Mucosa of gallbladder (tissue), 1 donor: Measurements from ENCODE around the gene MAP3K19. TPM values are rescaled to one million over a fixed set of nuclear protein-coding genes. Genes with fewer than 3 reads are reported as not detected.
"Not testable (repeated sequence)": the region's sequence is repeated elsewhere in the genome, so short reads cannot be mapped to it uniquely, and the experiment has no call there.

Experiments
- DNase-seq: peaks from one replicate; pipeline ENCODE4 v3.0.0-alpha.2; 2020; ENCODE audit warnings: low spot score
- total RNA-seq: library from RNA; stranded (reverse); gene quantifications from one replicate; pipeline ENCODE4 v1.2.1, GENCODE V29; 2021
- donor health status: DM: no; HTN: no; CAD: no.

The MAP3K19 gene
- total RNA-seq, 1 donor from 2014 or later = not detected

DNA sequence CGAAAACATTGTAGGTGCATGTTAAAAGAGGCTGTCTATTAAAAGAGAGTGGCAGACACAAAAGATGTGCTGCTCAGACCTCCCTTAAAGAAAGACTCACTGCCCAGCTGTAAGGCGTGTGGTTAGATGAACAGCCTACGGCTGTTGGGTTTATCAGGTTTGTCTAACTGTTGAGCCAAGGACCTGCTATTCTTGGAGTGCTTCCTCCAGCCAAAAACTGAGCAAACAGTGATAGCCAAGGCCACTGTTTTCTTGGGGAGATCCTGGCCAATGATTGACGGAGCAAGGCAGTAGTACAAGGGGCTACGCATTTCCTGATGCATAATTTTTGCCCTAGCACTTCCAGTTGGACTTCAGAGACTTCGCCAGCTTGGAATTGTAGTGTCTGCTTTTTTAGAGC, 3.4 kb upstream of the MAP3K19 start:
- peak; percentile 42 for DNase-seq

GRCh38 chr2:135050132-135050531, 2.9 kb upstream of the MAP3K19 start:
- DNase-seq = no peak

- DNase-seq = no peak
Observed at GRCh38 chr2:135048122-135048521, 875 bp upstream of the MAP3K19 start.

DNA sequence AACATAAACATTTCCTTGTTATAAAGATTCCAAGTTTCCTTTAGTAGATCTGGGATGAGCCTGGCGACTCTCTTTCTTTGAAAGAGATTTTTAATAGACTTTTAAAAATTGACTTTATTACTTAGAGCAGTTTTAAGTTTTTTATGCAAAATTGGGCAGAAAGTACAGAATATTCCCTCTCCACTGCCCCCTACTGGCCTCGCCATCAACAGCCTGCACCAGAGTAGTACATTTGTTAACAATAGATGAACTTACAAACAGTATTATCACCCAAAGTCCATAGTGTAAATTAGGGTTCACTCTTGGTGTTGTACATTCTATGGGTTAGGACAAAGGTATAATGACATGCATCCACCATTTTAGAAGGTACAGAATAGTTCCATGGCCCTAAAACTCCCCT, 3.9 kb downstream of the MAP3K19 start:
- DNase-seq = no peak

DNA sequence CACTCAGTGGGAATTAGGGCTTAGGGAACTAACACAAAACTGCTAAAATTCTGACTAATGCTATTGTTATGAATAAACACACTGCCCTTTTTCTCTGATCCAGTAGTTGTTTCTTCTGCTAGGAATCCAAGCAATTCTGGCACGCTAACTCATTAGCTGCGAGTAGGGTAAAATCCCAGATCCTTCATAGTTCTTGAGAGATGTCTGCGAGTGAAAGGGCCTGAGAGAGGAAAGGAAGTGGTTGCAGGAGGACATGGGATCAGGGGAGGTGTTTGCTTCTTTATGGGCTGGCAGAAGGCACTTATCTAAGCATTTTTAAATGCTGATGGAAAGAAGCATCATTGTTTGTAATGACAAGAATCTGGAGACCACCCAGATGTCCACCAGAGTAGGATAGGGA, 9.4 kb downstream of the MAP3K19 start:
- DNase-seq = no peak

DNA sequence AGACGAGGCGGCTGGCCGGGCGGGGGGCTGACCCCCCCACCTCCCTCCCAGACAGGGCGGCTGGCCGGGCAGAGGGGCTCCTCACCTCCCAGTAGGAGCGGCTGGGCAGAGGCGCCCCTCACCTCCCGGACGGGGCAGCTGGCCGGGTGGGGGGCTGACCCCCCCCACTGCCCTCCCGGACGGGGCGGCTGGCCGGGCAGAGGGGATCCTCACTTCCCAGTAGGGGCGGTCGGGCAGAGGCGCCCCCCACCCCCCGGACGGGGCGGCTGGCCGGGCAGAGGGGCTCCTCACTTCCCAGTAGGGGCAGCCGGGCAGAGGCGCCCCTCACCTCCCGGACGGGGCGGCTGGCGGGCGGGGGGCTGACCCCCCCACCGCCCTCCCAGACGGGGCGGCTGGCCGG, 14.0 kb downstream of the MAP3K19 start:
- DNase-seq = not testable (repeated sequence)

DNA sequence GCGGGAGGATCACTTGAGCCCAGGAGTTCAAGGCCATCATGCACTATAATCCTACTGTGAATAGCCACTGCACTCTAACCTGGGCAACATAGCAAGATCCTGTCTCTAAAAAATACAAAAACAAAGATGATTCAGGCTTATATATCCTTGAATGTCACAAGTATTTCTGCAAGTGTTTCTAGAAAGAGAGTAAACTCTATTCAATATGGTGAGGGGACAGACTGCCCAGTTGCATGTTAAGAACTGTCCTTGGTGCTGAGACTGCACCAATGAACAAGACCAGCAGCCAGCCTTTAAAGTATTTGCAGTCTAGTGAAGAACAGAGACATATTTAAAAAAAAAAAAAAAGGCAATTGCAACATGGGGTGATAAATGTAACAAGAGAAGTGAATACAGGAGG, 16.4 kb downstream of the MAP3K19 start:
- DNase-seq = no peak

DNA sequence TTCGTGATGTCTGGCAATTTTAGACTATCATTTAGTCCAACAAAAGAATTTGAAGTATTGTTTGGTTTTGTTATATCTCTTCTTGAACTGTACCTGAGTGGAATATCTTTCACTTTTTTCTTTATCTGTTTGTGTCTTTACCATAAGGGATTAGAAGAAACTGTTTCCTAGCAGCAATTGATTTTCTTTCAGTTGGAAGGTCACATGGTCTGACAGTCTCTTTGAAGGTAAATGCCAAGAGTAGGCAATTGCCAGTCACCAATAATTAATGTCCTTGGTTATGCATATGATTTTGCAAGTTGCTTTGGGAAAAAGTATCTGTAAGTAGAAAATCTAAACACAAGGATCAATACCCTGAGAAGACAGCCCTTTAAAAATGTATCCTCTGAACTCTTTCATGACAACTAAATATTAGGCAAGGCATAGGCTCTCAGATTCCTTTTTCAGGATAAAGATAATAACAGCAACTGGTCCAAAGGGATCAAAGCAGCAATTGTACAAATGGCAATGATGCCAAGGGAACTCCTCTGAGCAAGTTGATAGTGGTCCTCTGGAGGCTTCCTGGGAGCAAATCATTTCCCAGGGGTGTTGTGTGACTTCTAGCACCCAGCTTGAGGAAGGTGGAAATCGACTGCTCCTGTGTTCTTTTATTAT, 17.6 kb downstream of the MAP3K19 start:
- DNase-seq = no peak

DNA sequence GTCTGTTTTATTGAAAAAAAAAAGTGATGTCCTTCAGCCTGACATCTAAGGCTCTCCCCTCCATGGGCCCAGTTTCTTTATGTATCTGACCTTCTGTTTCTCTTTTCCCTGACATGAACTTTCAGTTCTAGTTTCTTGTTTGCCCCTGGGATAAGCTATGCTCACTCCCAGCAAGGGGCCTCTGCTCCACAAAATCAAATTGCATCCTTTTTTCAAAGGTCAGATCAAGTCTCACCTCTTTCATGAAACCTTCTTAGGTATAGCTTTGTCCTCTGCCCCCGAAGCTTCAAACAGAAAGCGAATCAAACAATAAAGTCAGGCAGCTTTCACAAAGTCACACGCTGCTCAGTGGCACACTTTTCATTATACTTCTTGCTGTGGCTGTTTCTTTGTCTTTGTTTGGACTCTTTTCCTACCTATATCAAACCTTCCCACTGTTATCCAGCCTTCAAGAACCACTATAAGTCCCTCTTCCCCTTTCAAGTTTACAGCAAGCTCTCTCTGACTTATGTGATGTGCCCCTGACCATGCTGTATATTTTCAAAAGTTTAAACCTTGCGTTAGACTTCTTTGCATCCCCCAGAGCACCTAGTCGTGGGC, 23.3 kb downstream of the MAP3K19 start:
- DNase-seq = no peak

DNA sequence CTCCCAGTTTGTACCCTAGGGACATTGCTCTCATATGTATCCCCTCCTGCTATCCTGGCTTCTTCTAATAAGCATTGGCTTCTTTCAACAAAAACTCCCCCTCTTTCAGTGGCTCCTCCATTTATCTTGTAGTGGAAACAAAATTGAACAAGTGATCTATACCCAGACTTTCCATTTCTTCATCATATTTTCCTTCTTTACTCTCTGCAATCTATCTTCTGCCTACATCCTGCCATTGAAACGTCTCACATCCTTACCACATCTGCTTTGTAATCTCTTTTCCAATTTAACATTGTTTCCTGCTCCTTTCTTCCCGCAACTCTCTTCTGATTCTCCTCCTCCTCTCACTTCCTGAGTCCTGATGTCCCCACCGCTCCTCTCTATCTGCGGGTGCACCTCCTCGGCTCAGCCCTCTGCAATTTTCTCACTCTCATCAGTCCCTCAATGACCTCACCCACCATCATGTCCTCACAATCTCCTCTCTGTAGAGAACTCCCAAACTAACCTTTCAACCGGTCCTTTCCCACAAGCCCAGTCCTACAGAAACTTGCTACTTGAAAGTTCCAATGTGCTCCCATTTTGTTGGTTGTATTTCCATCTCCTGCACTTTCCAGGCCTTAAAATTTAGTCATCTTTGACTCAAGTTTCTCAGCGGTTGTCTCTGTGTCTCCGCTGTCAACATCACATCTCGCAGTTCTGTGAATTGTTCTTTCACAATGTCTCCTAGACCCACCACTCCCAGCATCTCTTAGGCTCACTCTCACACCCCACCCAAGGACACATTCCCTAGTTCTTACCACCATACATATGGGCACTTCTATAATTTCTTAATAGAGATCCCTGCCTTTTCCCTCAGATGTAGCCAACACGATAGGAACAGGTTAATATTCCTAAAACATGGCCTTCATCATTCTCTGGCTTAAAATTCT, 24.0 kb downstream of the MAP3K19 start:
- DNase-seq = no peak

GRCh38 chr2:135021618-135022017, 25.6 kb downstream of the MAP3K19 start:
- DNase-seq = no peak

DNA sequence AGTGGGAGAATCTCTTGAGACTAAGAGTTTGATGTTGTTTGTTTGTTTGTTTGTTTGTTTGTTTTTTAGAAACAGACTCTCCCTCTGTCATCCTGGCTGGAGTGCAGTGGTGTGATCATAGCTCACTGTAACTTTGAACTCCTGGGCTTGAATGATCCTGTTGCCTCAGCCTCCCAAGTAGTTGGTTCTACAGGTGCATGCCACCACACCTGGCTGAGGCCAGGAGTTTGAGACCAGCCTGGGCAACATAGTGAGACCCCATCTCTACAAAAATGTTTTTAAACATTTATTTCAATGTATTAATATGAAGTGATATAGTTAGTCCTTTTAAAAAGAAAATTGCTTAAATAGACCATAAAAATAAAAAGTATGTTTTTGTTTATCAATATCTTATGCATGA, 35.6 kb downstream of the MAP3K19 start:
- DNase-seq = peak; percentile 2

- DNase-seq = no peak
Observed at GRCh38 chr2:135010200-135010942, 36.9 kb downstream of the MAP3K19 start.

DNA sequence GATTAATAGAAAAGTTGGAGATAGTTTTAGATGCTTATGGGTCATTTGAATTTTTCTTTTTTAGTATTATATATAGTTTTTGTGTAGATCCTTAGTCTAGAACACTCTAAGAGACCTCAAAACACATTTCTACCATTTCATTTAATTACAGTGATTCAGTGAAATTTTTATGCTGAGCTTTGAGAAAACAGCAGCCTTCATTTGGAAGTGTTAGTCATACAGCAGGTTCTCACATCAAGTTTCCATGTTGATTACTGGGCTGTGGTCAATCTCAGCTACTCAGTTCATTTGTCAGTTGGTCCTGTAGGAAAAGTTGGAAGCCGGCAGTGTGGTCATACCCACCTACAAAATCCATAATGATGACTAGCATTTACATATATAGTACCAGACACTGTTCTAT, 37.9 kb downstream of the MAP3K19 start:
- DNase-seq = no peak

DNA sequence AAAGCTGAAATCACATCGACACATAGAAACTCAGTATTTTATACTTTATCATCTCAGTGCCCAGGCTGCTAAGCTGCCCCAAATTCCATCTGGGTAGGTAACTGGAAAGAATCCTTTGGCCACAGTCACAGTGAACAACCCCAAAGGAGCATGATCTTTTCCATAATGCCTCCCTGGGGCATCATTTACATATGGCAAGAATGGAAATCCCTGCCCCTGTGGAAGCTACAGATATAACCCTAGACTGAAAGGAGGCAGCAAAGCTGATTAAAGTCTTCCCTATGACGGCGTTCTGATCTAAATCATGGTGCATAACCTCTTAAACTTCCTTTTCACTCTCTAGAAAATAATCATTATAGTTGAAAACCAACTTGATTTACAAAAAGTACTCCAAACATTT, 41.5 kb downstream of the MAP3K19 start:
- DNase-seq = no peak

GRCh38 chr2:135004005-135004746, 43.1 kb downstream of the MAP3K19 start:
- DNase-seq = peak; percentile 69

DNA sequence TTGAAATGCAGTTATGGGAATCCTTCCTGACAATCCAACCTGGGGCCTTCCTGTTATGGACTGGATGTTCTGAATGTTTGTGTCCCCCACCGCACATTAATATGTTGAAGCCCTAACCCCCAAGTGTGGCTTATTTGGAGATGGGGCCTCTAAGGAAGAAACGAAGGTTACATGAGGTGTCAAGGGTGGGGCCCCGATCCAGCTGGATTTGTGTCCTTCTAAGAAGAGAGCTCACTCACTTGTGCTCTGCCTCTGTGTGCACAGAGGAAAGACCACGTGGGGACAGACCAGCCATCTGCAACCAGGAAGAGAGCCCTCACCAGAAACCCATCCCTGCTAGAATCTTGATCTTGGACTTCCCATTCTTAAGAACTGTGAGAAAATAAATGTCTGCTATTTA, 44.4 kb downstream of the MAP3K19 start:
- DNase-seq = no peak

GRCh38 chr2:134999521-134999920, 47.7 kb downstream of the MAP3K19 start:
- no peak for DNase-seq

DNA sequence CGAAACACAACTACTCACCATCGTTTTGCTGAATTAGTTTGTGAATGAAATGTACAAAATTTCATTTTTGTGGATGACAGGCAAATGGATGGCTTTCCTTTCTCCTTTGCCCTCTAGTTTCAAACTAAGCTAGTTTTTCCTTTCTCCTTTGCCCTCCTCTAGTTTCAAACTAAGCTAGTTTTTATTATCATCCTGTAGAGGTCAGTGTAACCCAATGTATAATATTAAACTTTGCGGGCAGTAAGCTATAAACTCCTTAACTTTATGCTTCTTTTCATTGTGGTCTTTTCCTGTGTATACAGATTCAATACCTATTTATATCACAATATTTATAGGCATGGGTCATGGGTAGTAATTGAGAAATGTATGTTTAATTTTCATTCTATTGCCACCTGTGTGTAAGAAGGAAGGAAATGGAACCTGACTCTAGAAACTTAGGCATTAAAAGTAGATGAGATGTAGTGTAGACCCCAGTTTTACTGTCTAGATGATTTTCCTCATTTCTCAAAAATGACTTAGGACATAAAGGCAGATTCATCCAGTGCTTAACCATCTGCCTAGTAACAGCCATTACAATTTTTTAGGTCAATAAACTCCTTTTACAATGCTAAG, 58.1 kb downstream of the MAP3K19 start:
- DNase-seq = no peak

GRCh38 chr2:134985061-134985460, 62.2 kb downstream of the MAP3K19 start:
- DNase-seq = no peak

- DNase-seq = no peak
Observed at GRCh38 chr2:134982603-134983002, 64.6 kb downstream of the MAP3K19 start.
